ENCODE data around the gene EXD2.
"Not testable (repeated sequence)": the region's sequence is repeated elsewhere in the genome, so short reads cannot be mapped to it uniquely, and the experiment has no call there.

EXD2 gene

DNA sequence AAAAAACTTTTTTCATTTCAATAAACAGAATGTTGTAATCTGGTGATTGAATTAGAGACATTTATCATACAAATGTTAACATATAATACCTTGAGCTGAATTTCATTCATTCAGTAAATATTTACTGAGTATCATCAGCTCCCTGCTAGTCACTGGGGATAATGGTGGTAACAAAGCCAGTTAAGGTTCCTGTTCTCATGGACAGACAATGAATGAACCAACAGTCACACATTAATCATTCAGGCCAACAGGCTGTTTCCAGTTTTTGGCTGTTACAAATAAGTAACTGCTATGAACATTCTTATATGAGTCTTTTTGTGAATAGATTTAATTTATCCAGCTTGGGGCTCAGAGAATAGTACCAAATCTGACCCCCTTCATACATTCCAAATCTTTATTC is 13.5 kb downstream of the EXD2 start:
- no peak for DNase-seq (ENCODE audit: low read depth)

- no peak for DNase-seq (ENCODE audit: low read depth)
These were observed 16.2 kb downstream of the EXD2 start for GRCh38 chr14:69207435-69208041.

DNA sequence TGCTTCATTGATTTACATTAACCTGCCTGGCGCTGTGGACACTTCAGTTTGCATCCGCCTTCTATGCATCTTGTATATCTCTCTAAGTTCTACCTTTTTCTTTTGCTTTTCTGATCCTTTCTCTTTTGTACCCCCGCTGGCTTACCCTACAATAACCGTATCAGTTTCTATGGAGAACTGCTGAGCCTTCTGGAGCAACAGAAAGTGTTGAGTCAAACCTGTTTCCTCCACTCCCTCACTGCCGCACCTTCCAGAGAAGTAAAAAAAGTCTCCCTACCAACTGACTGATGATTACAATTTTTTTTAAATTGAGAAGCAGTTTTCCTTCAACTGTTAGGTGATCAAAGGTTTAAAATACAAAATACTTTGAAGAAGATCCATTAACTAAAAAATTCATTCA is 17.4 kb downstream of the EXD2 start:
- DNase-seq (ENCODE audit: low read depth), result no peak

DNA sequence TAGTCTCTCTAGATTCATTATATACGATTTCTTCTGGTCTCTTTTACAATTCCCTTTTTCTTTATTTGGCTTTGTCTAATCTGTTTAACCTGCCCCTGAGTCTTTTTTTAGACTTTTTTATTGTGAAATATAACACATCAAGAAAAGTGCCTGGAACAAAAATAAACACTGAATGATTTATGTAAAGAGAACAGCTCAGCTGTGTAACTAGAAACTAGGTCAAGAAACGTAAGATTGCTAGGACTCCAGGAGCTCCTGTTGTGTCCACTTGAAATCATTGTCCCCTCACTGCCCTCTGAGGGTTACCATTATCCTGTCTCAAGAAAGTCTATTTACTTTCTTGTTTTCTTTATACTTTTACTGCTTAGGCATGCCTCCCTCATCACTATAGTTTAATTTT is 23.1 kb downstream of the EXD2 start:
- DNase-seq (ENCODE audit: low read depth), result peak; percentile 37

GRCh38 chr14:69217663-69218062 is 26.4 kb downstream of the EXD2 start:
- DNase-seq (ENCODE audit: low read depth), result not testable (repeated sequence)

DNA sequence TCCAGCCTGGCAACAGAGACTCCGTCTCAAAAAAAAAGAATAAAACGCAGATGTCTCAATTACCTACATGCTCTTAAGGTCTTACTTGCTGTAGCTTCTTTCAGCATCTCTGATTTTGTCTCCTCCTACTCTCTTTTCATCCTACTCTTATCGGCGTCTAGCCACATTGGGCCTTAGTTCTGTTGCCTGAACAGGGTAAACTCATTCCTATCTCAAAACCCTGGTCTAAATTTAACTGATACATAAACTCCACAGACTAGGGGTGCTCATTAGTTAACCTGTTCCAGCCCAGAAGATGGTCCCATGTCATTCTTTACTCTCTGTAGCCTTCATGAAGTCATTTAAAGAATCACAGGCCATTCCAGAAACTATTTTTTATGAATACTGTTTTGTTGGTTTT is 33.6 kb downstream of the EXD2 start:
- no peak for DNase-seq (ENCODE audit: low read depth)

DNA sequence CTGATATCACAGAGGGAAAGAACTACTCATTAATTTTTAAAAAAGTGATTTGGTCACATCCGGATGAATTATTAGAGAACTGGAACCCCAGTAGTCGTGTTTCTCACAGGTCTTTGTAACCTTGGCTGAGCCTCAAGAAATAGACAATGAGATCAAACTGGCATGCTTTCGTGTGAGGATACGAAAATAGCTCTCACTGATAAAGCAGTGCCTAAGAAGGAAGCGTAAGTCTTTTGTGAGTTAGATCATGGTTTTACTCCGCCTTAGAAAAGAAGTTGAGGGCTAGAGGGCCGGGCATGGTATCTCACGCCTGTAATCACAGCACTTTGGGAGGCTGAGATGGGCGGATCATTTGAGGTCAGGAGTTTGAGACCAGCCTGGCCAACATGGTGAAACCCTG is 34.9 kb downstream of the EXD2 start:
- peak; percentile 36 for DNase-seq (ENCODE audit: low read depth)

- DNase-seq (ENCODE audit: low read depth), result peak; percentile 39
These were observed 35.4 kb downstream of the EXD2 start for GRCh38 chr14:69226736-69227135.

DNA sequence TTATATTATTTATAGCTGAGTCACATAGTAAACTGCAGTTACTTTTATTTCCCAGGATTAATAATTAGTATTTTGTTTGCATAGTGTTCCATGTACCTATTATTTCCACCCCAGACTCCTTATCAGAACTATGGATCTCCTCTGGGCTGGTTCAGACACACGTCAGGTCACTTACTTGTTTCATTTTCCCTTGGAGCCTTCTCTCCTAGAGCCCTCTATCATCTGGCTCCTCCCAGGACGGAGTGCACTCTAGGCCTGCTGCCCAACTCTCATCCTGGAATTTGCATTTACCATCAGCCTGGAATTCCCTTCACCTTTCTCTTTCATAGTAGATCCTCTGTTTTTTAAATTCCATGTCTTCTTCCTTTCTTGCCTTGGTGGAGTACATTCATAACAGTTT is 40.2 kb downstream of the EXD2 start:
- no peak for DNase-seq (ENCODE audit: low read depth)

- DNase-seq (ENCODE audit: low read depth), result no peak
These were observed 41.1 kb downstream of the EXD2 start for GRCh38 chr14:69232388-69232787.

GRCh38 chr14:69234106-69234505 is 42.8 kb downstream of the EXD2 start:
- no peak for DNase-seq (ENCODE audit: low read depth)

DNA sequence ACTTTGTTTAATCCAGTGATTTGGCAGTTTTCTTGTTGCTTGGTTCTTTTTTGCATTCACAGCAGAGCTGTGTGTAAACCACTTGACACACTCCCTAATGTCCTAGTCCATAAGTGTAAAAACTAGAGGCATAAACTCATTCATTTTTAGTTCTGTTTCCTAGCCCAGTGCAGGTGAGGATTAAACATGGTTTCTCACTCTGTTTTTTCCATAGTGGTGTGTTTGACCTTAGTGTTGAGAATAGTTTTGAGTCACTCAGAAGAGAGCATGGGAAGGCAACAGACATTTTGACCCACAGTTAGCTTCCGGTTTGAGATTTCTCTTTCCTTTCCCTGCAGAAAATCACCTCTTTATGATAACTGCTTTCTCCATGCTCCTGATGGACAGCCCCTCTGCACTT is 44.4 kb downstream of the EXD2 start:
- DNase-seq (ENCODE audit: low read depth), result no peak

GRCh38 chr14:69237142-69237541 is 45.8 kb downstream of the EXD2 start:
- no peak for DNase-seq (ENCODE audit: low read depth)

DNA sequence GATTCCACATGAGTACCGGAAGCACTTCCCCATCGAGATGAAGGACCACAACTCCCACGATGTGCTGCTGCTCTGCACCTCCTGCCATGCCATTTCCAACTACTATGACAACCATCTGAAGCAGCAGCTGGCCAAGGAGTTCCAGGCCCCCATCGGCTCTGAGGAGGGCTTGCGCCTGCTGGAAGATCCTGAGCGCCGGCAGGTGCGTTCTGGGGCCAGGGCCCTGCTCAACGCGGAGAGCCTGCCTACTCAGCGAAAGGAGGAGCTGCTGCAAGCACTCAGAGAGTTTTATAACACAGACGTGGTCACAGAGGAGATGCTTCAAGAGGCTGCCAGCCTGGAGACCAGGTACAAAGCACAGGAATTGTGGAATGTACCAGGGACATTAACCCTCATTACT is 46.3 kb downstream of the EXD2 start:
- no peak for DNase-seq (ENCODE audit: low read depth)

DNA sequence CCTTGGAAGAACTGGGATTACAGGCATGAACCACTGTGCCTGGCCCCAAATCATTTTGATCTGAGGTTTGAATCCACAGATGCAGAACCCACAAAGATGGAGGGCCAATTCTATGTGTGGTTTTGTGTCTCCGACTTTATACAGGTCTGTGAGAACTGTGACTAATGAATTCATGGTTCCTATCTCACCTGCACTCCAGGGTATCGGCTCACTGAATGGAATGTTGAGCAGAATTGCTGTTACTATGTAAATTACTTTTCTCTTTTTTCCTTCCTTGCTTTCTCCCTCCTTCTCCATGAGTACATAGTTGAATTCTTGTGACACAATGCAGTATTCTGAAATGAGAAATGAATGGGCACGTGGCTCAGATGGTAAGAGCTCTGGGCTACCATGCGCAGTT is 47.6 kb downstream of the EXD2 start:
- no peak for DNase-seq (ENCODE audit: low read depth)

GRCh38 chr14:69240527-69241173 is 49.4 kb downstream of the EXD2 start:
- no peak for DNase-seq (ENCODE audit: low read depth)

- DNase-seq (ENCODE audit: low read depth), result no peak
These were observed 50.3 kb downstream of the EXD2 start for GRCh38 chr14:69241577-69241976.

DNA sequence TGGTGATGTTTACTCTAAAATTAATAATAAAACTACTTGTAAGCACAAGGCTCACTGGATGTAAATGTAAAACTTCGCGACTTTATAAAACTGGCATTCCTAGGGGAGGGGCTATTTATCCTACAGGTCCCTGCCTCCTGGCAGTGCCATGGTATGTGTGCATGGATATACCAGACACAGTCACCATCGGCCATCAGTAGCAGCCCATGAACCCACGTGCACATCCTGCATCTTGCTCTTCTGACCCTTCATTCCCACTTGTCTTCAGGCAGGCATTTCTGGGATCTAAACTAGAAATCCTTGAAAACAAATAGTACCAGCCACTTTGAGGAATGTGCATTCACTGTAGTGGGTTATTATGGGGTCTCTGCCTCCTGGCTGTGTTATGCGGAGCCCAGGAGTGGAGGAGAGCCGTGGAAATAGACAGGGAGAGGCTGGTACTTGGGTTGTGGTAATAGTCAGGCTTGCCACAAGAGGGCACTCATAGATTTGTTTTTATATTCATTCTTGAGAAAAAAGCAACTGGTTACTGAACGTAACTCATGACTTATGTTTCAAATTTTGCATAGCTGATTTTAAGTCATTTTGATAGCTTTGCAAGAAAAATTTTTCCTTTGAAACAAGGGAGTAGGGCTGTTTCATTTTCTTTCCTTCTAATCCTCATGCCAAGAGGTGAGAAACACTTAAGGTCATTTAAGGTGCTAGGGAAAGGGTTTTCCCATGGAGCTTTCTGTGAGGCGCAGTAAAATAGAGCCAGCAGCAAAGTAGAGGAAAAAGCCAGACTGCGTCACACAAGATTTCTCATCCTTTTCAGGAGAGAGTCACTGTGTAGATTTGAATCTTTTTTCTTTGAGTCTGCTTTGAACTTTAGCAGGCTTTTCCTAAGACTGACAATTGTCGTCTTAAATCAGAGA is 51.3 kb downstream of the EXD2 start:
- DNase-seq (ENCODE audit: low read depth), result peak; percentile 68

DNA sequence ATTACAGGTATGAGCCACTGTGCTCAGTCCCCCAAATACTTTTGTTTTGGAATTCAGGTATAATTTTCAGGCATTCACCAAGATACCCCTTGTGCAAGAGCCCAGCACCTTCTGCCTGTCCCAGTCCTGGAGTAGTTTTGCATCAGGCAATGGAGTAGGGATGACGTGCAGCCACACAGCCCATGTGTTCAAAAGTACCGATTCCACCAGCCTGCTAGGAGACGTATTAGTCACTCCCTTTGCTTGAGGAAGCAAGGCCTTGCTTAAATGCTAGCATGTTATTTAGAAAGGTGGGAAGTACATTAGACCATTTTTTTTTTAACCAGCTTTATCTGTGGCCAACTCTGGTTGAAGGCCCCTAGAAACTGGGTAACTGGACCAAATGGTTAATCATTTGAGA is 53.6 kb downstream of the EXD2 start:
- no peak for DNase-seq (ENCODE audit: low read depth)

DNA sequence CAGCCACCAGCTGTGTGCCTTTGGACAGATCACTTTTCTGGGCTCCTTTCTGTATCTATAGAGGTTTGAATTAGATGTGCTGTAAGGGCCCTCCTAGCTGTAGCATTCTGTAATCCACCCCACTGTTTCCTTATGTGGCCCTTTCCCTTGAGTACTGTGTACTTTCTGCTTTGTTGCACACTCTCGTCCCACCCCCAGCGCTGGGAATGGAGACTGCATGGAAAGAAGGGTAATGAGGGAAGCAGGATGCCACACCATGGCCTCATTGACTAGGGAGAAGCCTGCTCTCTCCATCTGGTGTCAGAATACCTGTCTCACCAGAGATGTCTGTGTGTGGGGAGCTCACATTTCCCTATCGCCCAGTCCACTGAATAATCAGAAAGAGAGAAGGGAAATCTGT is 55.0 kb downstream of the EXD2 start:
- DNase-seq (ENCODE audit: low read depth), result no peak

GRCh38 chr14:69247676-69248440 is 56.6 kb downstream of the EXD2 start:
- peak; percentile 71 for DNase-seq (ENCODE audit: low read depth)

- DNase-seq (ENCODE audit: low read depth), result no peak
These were observed 58.3 kb downstream of the EXD2 start for GRCh38 chr14:69249603-69250002.
